T-helper 17 cell (primary cell): ENCODE results near the gene PTCD1. TPM values are rescaled to one million over a fixed set of nuclear protein-coding genes. Genes with fewer than 3 reads are reported as not detected.

Source experiments
- ATAC-seq: fragments of 150-1000 bp; cut with Tn5 transposase; 2 replicates; pipeline ENCODE4 v1.10.0; 2021; ENCODE audit warnings: mild to moderate bottlenecking, moderate library complexity
- DNase-seq, 3 donors: peaks; one replicate each; pipeline versions ENCODE4 v3.0.0 to v3.0.0-alpha.2; 2020 to 2021
- H3K9me3 ChIP-seq: one replicate; pipeline ENCODE4 v1.7.0; 2013; ENCODE audit warnings: low read length, mild to moderate bottlenecking; ENCODE audit not compliant: control insufficient read depth, poor library complexity, severe bottlenecking
- H3K27ac Mint-ChIP-seq: one replicate; pipeline ENCODE4 v1.8.0; 2022; ENCODE audit warnings: mild to moderate bottlenecking, moderate library complexity, mixed read lengths
- H3K27me3 Mint-ChIP-seq: one replicate; pipeline ENCODE4 v1.8.0; 2022; ENCODE audit warnings: mixed read lengths
- H3K36me3 Mint-ChIP-seq: one replicate; pipeline ENCODE4 v1.8.0; 2022; ENCODE audit warnings: low read depth, mixed read lengths
- H3K4me1 Mint-ChIP-seq: one replicate; pipeline ENCODE4 v1.8.0; 2022; ENCODE audit warnings: mild to moderate bottlenecking, mixed read lengths
- H3K4me3 Mint-ChIP-seq: one replicate; pipeline ENCODE4 v1.8.0; 2022; ENCODE audit warnings: mild to moderate bottlenecking, moderate library complexity, mixed read lengths
- total RNA-seq, 4 donors: library from RNA in 2 of 4; stranded (reverse) in 2 of 4; gene quantifications; one replicate each; pipeline ENCODE4 v1.2.3 and lab custom pipeline; 2022 to 2026

PTCD1 gene
- total RNA-seq, 2 donors from 2014 or later = 3.6 to 3.8 TPM

GRCh38 chr7:99374111-99375064, 64.2 kb downstream of the PTCD1 start, which contains the start of gene ARPC1B:
ARPC1B (plus strand) TSS chr7:99374730; CDS start chr7:99385715, 10,985 bp downstream.
- no peaks in the 10 kb centered on the region for H3K9me3 ChIP-seq
- peak; percentile 67 to 88 (median 84) for DNase-seq
- Mint-ChIP-seq H3K4me3 (peak within 1 kb of the TSS; percentile 89), H3K27me3 (no peaks in the 10 kb centered on the region), H3K27ac (peak within 1 kb of the TSS; percentile 98), H3K36me3 (peaks cover 3% of the 10 kb centered on the region), H3K4me1 (peaks cover 21% of the 10 kb centered on the region)
- ATAC-seq = peak; percentile 66

DNA sequence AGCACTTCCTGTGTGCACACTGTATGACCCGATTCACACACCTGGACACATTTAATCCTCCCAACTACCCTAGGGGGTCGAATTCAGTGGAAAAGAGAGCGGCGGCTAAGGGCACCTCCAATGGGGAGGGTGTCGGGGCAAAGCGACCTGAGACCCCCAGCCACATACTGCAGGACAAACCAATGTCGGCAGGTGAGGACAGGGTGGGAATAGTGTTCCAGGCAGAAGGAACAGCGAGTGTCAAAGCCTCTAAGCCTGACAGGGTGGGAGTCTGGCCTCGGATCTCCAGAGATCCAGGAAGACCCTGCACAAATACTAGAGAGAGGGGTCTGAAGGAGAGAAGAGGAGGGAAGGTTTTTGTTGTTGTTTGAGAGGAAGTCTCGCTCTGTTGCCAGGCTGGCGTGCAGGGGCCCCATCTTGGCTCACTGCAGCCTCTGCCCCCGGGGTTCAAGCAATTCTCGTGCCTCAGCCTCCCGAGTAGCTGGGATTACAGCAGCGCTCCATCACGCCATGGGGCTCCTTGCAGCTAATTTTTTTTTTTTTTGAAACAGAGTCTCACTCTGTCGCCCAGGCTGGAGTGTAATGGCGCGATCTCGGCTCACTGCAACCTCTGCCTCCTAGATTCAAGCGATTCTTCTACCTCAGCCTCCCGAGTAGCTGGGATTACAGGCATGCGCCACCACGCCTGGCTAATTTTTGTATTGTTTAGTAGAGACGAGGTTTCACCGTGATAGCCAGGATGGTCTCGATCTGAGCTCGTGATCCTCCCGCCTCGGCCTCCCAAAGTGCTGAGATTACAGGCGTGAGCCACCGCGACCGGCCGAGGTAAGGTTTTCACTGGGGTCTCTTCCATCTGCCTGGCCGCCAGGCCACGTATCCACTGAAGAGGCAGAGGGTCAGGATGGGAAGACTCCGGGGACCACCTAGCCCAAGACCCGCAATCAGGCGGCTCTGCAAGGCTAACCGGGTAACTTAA, 65.2 kb downstream of the PTCD1 start:
- H3K36me3 Mint-ChIP-seq = no peaks in the 10 kb centered on the region
- no peaks in the 10 kb centered on the region for H3K27me3 Mint-ChIP-seq
- H3K4me1 Mint-ChIP-seq = peaks cover 16% of the 10 kb centered on the region
- H3K4me3 Mint-ChIP-seq = peak overlapping the region; percentile 89
- ATAC-seq = no peak
- DNase-seq = no peak
- peak overlapping the region; percentile 51 for H3K27ac Mint-ChIP-seq
- no peaks in the 10 kb centered on the region for H3K9me3 ChIP-seq

DNA sequence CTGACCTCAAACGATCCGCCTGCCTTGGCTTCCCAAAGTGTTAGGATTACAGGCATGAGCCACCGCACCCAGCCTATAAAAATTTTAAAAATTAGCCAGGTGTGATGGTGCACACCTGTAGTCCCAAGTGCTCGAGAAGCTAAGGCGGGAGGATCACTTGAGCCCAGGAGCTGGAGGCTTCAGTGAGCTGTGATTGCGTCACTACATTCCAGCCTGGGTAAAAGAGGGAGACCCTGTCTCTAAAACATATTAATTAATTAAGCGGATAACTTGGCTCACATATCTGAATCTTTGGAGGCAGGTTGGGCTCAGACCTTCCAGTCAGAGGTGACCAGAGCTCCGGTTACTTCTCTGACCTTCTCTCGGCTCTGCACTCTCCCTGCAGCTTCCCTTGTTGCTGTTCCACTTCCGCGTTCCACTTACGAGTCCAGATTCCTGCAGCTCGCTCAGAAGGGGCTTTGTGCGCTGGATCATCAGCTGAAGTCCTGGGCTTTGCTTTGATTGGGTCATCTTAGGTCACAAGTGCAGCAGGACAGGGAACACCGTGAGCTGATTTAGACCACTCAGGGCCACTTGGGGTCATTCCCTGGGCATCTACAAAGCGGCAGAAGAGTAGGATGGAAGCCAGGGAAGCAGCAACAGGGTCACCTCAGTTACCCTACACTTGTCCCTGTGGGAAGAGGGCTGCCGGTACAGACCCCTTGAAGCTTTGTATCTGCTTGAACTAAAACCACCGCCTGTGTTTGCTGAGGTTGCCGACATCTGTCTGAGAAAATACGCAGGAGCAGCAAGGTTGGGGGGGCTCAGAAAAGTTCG, 66.1 kb downstream of the PTCD1 start:
- DNase-seq (no peak), ATAC-seq (no peak)
- Mint-ChIP-seq H3K4me1 (peaks cover 13% of the 10 kb centered on the region), H3K4me3 (peak overlapping the region; percentile 89), H3K27me3 (no peaks in the 10 kb centered on the region), H3K27ac (no peak overlapping the region), H3K36me3 (no peaks in the 10 kb centered on the region)
- H3K9me3 ChIP-seq = no peaks in the 10 kb centered on the region

- H3K36me3 Mint-ChIP-seq = no peaks in the 10 kb centered on the region
- no peak overlapping the region for H3K4me3 Mint-ChIP-seq
- H3K4me1 Mint-ChIP-seq = peaks cover 10% of the 10 kb centered on the region
- ATAC-seq (no peak), DNase-seq (no peak)
- no peaks in the 10 kb centered on the region for H3K9me3 ChIP-seq
- H3K27me3 Mint-ChIP-seq = no peaks in the 10 kb centered on the region
- H3K27ac Mint-ChIP-seq = peak overlapping the region; percentile 61
Observed at GRCh38 chr7:99371376-99371920, 67.2 kb downstream of the PTCD1 start.

- peaks cover 10% of the 10 kb centered on the region for H3K4me1 Mint-ChIP-seq
- no peak overlapping the region for H3K4me3 Mint-ChIP-seq
- DNase-seq (no peak), ATAC-seq (no peak)
- H3K9me3 ChIP-seq = no peaks in the 10 kb centered on the region
- H3K36me3 Mint-ChIP-seq = no peaks in the 10 kb centered on the region
- H3K27me3 Mint-ChIP-seq = no peaks in the 10 kb centered on the region
- H3K27ac Mint-ChIP-seq = peak overlapping the region; percentile 47
Observed at GRCh38 chr7:99369767-99370391, 68.7 kb downstream of the PTCD1 start.

DNA sequence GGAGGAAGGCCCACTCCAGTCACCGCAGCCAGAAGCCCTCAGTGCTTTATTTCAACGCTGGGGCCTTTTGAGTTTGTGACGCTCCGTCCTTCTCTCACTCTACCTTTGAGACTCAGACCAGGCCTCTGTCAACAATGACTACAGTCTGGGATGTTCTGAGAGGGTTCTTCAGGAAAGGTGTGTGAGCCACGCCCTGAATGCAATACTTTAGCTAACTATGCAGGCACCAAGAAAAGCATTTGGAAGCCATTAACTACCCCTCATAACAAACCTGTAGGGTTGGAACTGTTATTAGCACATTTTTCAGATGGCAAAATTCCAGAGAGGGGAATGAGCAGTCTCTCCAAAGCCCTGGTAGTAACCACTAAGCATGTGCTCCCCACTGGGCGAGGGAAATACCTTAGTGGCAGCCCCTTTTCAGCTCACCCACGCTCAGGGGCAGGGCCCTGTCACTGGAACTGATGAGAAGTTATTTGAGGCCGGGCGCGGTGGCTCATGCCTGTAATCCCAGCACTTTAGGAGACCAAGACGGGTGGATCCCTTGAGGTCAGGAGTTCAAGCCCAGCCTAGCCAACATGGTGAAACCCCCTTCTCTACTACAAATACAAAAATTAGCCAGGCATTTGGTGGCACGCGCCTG, 69.7 kb downstream of the PTCD1 start:
- DNase-seq (no peak), ATAC-seq (no peak)
- Mint-ChIP-seq H3K27me3 (no peaks in the 10 kb centered on the region), H3K27ac (no peak overlapping the region), H3K4me3 (no peak overlapping the region), H3K36me3 (no peaks in the 10 kb centered on the region), H3K4me1 (peaks cover 10% of the 10 kb centered on the region)
- H3K9me3 ChIP-seq = no peaks in the 10 kb centered on the region

Other genes with a start within 250 kb of the PTCD1 start
- not detected for gene KPNA7, start 230.7 kb downstream of the PTCD1 start, total RNA-seq
- not detected for gene MYH16, start 166.0 kb downstream of the PTCD1 start, total RNA-seq
- gene ARPC1A, start 112.9 kb downstream of the PTCD1 start, total RNA-seq = 10 to 100 TPM; 29.2 to 37.7 TPM
- gene ARPC1B, start 64.1 kb downstream of the PTCD1 start, total RNA-seq = 100 to 1,000 TPM; 185 to 220 TPM
- 10 to 100 TPM; 38.5 to 42.7 TPM for gene PDAP1, start 30.2 kb downstream of the PTCD1 start, total RNA-seq
- 100 to 1,000 TPM; 170 to 175 TPM for gene BUD31, start 29.8 kb downstream of the PTCD1 start, total RNA-seq
- 10 to 100 TPM; 35.0 to 42.9 TPM for gene CPSF4, start 145 bp upstream of the PTCD1 start, total RNA-seq
- 100 to 1,000 TPM in 1 of 2 donors, 10 to 100 TPM in 1; 83.3 to 103 TPM for gene ATP5MF, start 27.4 kb upstream of the PTCD1 start, total RNA-seq
- 10 to 100 TPM; 12.5 to 18.1 TPM for gene ZNF789, start 34.1 kb upstream of the PTCD1 start, total RNA-seq
- gene ZNF394, start 61.5 kb upstream of the PTCD1 start, total RNA-seq = 100 to 1,000 TPM; 189 to 198 TPM
- gene ZKSCAN5, start 65.9 kb upstream of the PTCD1 start, total RNA-seq = 1 to 10 TPM; 4.4 to 4.6 TPM
- 1 to 10 TPM; 2.3 to 2.5 TPM for gene FAM200A, start 113.3 kb upstream of the PTCD1 start, total RNA-seq
- 100 to 1,000 TPM; 134 to 135 TPM for gene ZNF655, start 119.8 kb upstream of the PTCD1 start, total RNA-seq
- gene TMEM225B, start 159.5 kb upstream of the PTCD1 start, total RNA-seq = 1 to 10 TPM in 1 of 2 donors, under 1 TPM in 1; 0.96 to 1.4 TPM
- gene ZSCAN25, start 178.1 kb upstream of the PTCD1 start, total RNA-seq = 10 to 100 TPM; 29.8 to 34.4 TPM
- gene CYP3A5, start 241.2 kb upstream of the PTCD1 start, total RNA-seq = under 1 TPM in 1 of 2 donors, not detected in 1; 0.20 TPM